HepG2 (cell line): ENCODE results near the gene PLXNA4. TPM values are rescaled to one million over a fixed set of nuclear protein-coding genes. Genes with fewer than 3 reads are reported as not detected.

Source experiments
- ATAC-seq: fragments of 200-7000 bp; cut with Tn5 transposase; 3 replicates; pipeline ENCODE4 v1.9.1; 2020; ENCODE audit warnings: mild to moderate bottlenecking, moderate library complexity
- BruUV-seq: library from RNA; stranded (reverse); fragments of 400-500 nt; replicated peaks from 2 replicates; lab custom pipeline; 2021; lab: Mats Ljungman, UMichigan
- CTCF ChIA-PET: fragments of 300-600 bp; formaldehyde crosslinking; extraction: SDS; loops from one replicate; lab custom pipeline; 2021; ENCODE audit warnings: low total read pairs, inconsistent platforms, low intra/inter-chr PET ratio; lab: Yijun Ruan, JAX
- POLR2A ChIA-PET: fragments of 350-600 bp; sonication (Branson Sonifier 250); formaldehyde crosslinking; loops from one replicate; lab custom pipeline; 2020; ENCODE audit warnings: antibody characterized with exemption, inconsistent platforms; lab: Yijun Ruan, JAX
- DNase-seq: peaks from one replicate; pipeline ENCODE4 v3.0.0-alpha.2; 2015; ENCODE audit warnings: low spot score
- FAIRE-seq: peaks from 3 replicates; lab custom pipeline; 2011; peaks lifted over from hg19 to GRCh38; lab: Jason Lieb, UNC
- H2AFZ ChIP-seq: one replicate; pipeline ENCODE4 v1.6.1; 2011; ENCODE audit warnings: low read length, inconsistent platforms
- H3K27ac ChIP-seq: fragments of 300-600 bp; 3 replicates; pipeline ENCODE4 v1.8.0; 2011; ENCODE audit warnings: mixed run types, mild to moderate bottlenecking, mixed read lengths, low read length, inconsistent platforms; ENCODE audit not compliant: insufficient read depth; ENCODE audit errors: extremely low read length
- H3K27me3 ChIP-seq, 2 experiments: fragments of 200-600 bp in 1 of 2; 2 replicates in 1 of 2; 3 replicates in 1 of 2; pipeline versions ENCODE4 v1.6.0 to v1.8.0; 2011; ENCODE audit warnings: low read length in 2 of 2, mild to moderate bottlenecking in 2 of 2, moderate library complexity in 2 of 2, inconsistent platforms in 1 of 2; ENCODE audit not compliant: insufficient read depth in 2 of 2, control insufficient read depth in 1 of 2
- H3K36me3 ChIP-seq, 2 experiments: fragments of 200-600 bp in 1 of 2; replicated peaks in 1 of 2; 2 replicates in 1 of 2; 3 replicates in 1 of 2; pipeline versions ENCODE4 v1.5.1 to v1.8.0; 2011; ENCODE audit warnings: low read length in 2 of 2, inconsistent platforms in 1 of 2; ENCODE audit not compliant: insufficient read depth in 2 of 2, control insufficient read depth in 1 of 2
- H3K4me1 ChIP-seq: 2 replicates; pipeline ENCODE4 v1.5.1; 2012; ENCODE audit warnings: low read length, inconsistent platforms; ENCODE audit not compliant: insufficient read depth
- H3K4me2 ChIP-seq: 2 replicates; pipeline ENCODE4 v1.6.0; 2011; ENCODE audit warnings: low read depth, low read length, inconsistent platforms
- H3K4me3 ChIP-seq, 3 experiments: fragments of 200-600 bp in 1 of 3; sonication (generic), shearing (Covaris generic) in 1 of 3; replicated peaks in 1 of 3; 2 replicates each; pipeline ENCODE4 v1.5.1; 2011 to 2016; ENCODE audit warnings: low read length in 3 of 3, inconsistent platforms in 2 of 3, low read depth in 2 of 3, mild to moderate bottlenecking in 2 of 3, control low read depth in 1 of 3, mixed read lengths in 1 of 3; ENCODE audit not compliant: insufficient read depth in 1 of 3
- H3K79me2 ChIP-seq: one replicate; pipeline ENCODE4 v1.6.1; 2011; ENCODE audit warnings: low read length, inconsistent platforms; ENCODE audit not compliant: insufficient read depth
- H3K9ac ChIP-seq: 2 replicates; pipeline ENCODE4 v1.6.0; 2011; ENCODE audit warnings: mild to moderate bottlenecking, low read depth, low read length, inconsistent platforms; ENCODE audit not compliant: insufficient read depth
- H3K9me3 ChIP-seq: 2 replicates; pipeline ENCODE4 v1.5.1; 2012; ENCODE audit warnings: mild to moderate bottlenecking, low read length
- H4K20me1 ChIP-seq: 2 replicates; pipeline ENCODE4 v1.6.0; 2011; ENCODE audit warnings: inconsistent platforms, mild to moderate bottlenecking, low read length, moderate library complexity; ENCODE audit not compliant: insufficient read depth
- ARID2 ChIP-seq: sonication (generic); formaldehyde crosslinking; IDR thresholded peaks from 2 replicates; pipeline ENCODE4 v1.8.1; 2022; ENCODE audit warnings: mild to moderate bottlenecking, missing genetic modification reagents, borderline replicate concordance
- EHMT2 ChIP-seq: fragments of 200-600 bp; sonication (generic); IDR thresholded peaks from 2 replicates; pipeline ENCODE4 v1.7.0; 2017; ENCODE audit warnings: antibody characterized with exemption, low read depth, low read length, borderline replicate concordance
- GTF3A ChIP-seq: sonication (generic); formaldehyde crosslinking; conservative IDR thresholded peaks from 2 replicates; pipeline ENCODE4 v1.4.0; 2020; ENCODE audit warnings: mild to moderate bottlenecking, missing genetic modification reagents
- ISX ChIP-seq: sonication (generic); formaldehyde crosslinking; conservative IDR thresholded peaks from 2 replicates; pipeline ENCODE4 v1.5.0; 2020; ENCODE audit warnings: missing genetic modification reagents
- PAF1 ChIP-seq: IDR thresholded peaks from 2 replicates; pipeline ENCODE4 v1.6.1; 2016; ENCODE audit warnings: missing genetic modification reagents, missing compliant biosample characterization
- ZNF180 ChIP-seq: sonication (generic); formaldehyde crosslinking; IDR thresholded peaks from 2 replicates; pipeline ENCODE4 v1.4.0; 2020; ENCODE audit warnings: low read depth, missing genetic modification reagents, borderline replicate concordance
- ZNF75D ChIP-seq: sonication (generic); formaldehyde crosslinking; IDR thresholded peaks from 2 replicates; pipeline ENCODE4 v1.8.1; 2023; ENCODE audit warnings: missing genetic modification reagents, mild to moderate bottlenecking, borderline replicate concordance
- ZNF768 ChIP-seq: sonication (generic); formaldehyde crosslinking; IDR thresholded peaks from 2 replicates; pipeline ENCODE4 v1.4.0; 2020; ENCODE audit warnings: missing genetic modification reagents
- WGBS: methylation state at CpG from one replicate; pipeline ENCODE4 v1.1.6; 2017; ENCODE audit warnings: low lambda C conversion rate; 5-methylcytosine and 5-hydroxymethylcytosine counted together
- in situ Hi-C: cut with HindIII; loops from 2 replicates; pipeline ENCODE4 v1.10.0; 2017; ENCODE audit warnings: low pct_unique_long_range_greater_than_20kb; ENCODE audit not compliant: extremely low pct_ligation_motif_present
- intact Hi-C: fragments of 100-400 bp; cut with micrococcal nuclease; formaldehyde crosslinking; loops from one replicate; pipeline ENCODE4 v1.10.0; 2022; ENCODE audit not compliant: unreplicated experiment
- polyA plus RNA-seq, 8 experiments: library from polyadenylated mRNA; depleted of rRNA in 3 of 8; stranded (reverse) in 7 of 8; unstranded in 1 of 8; fragments of >200 nt; fragmentation: Illumina TruSeq in 4 of 8; extraction: Trizol in 4 of 8; gene quantifications; 2 replicates each; pipeline versions ENCODE4 v1.2.1 to v1.2.3, GENCODE V29; 2011 to 2016; ENCODE audit warnings: low read depth in 4 of 8, missing spikeins in 1 of 8, mixed read lengths in 1 of 8; ENCODE audit not compliant: insufficient read depth in 1 of 8
- total RNA-seq, 5 experiments: library from RNA; depleted of rRNA; stranded (reverse); fragments of >200 nt; fragmentation: Illumina TruSeq; extraction: Trizol; gene quantifications; 2 replicates each; pipeline ENCODE4 v1.2.3, GENCODE V29; 2016; ENCODE audit warnings: low read depth in 1 of 5
- TF ChIP-seq, protein P1 (sequence below): sonication (generic); formaldehyde crosslinking; IDR thresholded peaks from 2 replicates; pipeline ENCODE4 v1.5.1; 2020; ENCODE audit warnings: mild to moderate bottlenecking, moderate library complexity, missing genetic modification reagents
- TF ChIP-seq, protein P2 (sequence below): sonication (generic); formaldehyde crosslinking; IDR thresholded peaks from 2 replicates; pipeline ENCODE4 v1.4.0; 2020; ENCODE audit warnings: mild to moderate bottlenecking, low read depth, missing genetic modification reagents
- TF ChIP-seq, protein P3 (sequence below): fragments of 450-650 bp; IDR thresholded peaks from 2 replicates; pipeline ENCODE4 v1.6.1; 2016

The PLXNA4 gene
- total and polyA plus RNA-seq, 2 of the 13 experiments (the other 11 are each of a cell fraction or from before 2014, with no cell fraction given), result 0.01 to 0.04 TPM

DNA sequence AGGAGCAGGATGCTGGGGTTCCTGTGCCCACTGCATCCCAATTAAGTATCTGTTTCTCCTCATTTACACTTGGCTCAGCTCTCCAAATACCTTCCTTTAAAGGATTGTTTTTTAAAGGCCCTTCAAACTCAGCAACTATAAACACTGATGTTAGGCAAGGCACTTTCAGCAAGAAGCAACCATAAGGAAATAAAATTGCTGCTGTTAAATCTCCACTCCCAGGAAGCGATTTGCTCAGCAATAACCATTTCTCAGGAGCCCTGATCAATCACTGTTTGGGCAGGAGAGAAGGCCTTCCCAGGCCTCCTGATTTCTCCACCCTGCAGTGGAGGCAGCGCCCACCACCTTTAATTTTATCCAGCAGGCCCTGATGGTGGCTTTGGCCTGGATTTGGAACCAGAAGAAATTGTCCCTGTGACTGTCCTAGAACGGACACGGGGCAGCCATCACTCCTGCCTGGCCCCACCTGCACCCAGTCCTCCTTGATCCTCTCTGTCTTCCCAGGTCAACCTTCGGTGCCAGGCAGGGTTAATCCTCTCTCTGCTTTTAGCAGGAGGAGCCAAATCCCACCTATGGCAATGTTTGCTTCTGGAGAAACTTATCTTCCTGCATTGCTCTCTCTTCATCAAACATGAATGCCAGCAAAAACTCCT lies 199.8 kb downstream of the PLXNA4 start:
- H2AFZ ChIP-seq, result no peak overlapping the region
- H4K20me1 ChIP-seq, result no peaks in the 10 kb centered on the region
- no TSS peak for BruUV-seq
- H3K4me3 ChIP-seq, result no peak overlapping the region
- H3K4me2 ChIP-seq, result no peak overlapping the region
- WGBS, result 36% methylated on average over 4 of the region's 5 CpGs
- TF ChIP-seq ZNF75D (CRISPR knock-in tag), result no peak
- ATAC-seq (no peak), FAIRE-seq (no peak), DNase-seq (no peak)
- no peaks in the 10 kb centered on the region for H3K79me2 ChIP-seq
- POLR2A ChIA-PET, result no interaction called here
- H3K27me3 ChIP-seq, result no peaks in the 10 kb centered on the region
- intact Hi-C loops, result no loop called here
- in situ Hi-C loops, result no loop called here
- no peaks in the 10 kb centered on the region for H3K36me3 ChIP-seq
- CTCF ChIA-PET, result no interaction called here
- H3K4me1 ChIP-seq, result no peaks in the 10 kb centered on the region
- no peak overlapping the region for H3K9ac ChIP-seq
- H3K9me3 ChIP-seq, result no peaks in the 10 kb centered on the region
- H3K27ac ChIP-seq, result no peak overlapping the region

DNA sequence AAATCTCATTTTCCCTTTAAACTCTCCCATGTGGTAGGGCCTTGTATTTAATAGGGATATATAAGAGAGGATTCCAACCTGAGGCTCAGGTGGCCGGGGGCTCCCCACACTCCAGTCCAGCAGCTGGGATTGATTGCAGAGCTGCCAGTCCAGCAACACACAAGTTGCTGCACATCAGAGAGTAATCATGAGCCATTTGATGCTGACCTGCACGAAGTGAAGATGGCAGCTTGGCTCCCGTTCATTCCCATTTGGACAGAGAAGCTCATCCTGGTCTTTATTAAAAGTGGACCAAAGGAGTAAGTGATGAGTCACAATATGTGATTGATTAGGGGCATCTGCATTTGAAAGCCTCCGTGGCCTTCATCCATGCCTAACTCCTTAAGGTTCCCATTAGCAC lies 202.4 kb downstream of the PLXNA4 start:
- TF ChIP-seq ARID2 (no peak), PAF1 (CRISPR knock-in tag) (no peak), ZNF180 (CRISPR knock-in tag) (no peak), GTF3A (no peak), ISX (CRISPR knock-in tag) (no peak), EHMT2 (no peak), ZNF768 (CRISPR knock-in tag) (no peak)
- TF ChIP-seq, protein P1, sequence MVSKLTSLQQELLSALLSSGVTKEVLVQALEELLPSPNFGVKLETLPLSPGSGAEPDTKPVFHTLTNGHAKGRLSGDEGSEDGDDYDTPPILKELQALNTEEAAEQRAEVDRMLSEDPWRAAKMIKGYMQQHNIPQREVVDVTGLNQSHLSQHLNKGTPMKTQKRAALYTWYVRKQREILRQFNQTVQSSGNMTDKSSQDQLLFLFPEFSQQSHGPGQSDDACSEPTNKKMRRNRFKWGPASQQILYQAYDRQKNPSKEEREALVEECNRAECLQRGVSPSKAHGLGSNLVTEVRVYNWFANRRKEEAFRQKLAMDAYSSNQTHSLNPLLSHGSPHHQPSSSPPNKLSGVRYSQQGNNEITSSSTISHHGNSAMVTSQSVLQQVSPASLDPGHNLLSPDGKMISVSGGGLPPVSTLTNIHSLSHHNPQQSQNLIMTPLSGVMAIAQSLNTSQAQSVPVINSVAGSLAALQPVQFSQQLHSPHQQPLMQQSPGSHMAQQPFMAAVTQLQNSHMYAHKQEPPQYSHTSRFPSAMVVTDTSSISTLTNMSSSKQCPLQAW (CRISPR knock-in tag), result no peak
- TF ChIP-seq, protein P2, sequence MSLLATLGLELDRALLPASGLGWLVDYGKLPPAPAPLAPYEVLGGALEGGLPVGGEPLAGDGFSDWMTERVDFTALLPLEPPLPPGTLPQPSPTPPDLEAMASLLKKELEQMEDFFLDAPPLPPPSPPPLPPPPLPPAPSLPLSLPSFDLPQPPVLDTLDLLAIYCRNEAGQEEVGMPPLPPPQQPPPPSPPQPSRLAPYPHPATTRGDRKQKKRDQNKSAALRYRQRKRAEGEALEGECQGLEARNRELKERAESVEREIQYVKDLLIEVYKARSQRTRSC (CRISPR knock-in tag), result no peak
- TF ChIP-seq, protein P3, sequence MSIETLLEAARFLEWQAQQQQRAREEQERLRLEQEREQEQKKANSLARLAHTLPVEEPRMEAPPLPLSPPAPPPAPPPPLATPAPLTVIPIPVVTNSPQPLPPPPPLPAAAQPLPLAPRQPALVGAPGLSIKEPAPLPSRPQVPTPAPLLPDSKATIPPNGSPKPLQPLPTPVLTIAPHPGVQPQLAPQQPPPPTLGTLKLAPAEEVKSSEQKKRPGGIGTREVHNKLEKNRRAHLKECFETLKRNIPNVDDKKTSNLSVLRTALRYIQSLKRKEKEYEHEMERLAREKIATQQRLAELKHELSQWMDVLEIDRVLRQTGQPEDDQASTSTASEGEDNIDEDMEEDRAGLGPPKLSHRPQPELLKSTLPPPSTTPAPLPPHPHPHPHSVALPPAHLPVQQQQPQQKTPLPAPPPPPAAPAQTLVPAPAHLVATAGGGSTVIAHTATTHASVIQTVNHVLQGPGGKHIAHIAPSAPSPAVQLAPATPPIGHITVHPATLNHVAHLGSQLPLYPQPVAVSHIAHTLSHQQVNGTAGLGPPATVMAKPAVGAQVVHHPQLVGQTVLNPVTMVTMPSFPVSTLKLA, result no peak
- H3K4me2 ChIP-seq, result no peak overlapping the region
- no peak overlapping the region for H2AFZ ChIP-seq
- no peaks in the 10 kb centered on the region for H3K4me1 ChIP-seq
- ATAC-seq, result no peak
- no peak for DNase-seq
- WGBS, result 4% methylated on average over 3 of the region's 4 CpGs
- no TSS peak for BruUV-seq
- in situ Hi-C loops, result no loop called here
- H4K20me1 ChIP-seq, result no peaks in the 10 kb centered on the region
- CTCF ChIA-PET, result no interaction called here
- no peaks in the 10 kb centered on the region for H3K79me2 ChIP-seq
- intact Hi-C loops, result no loop called here
- H3K4me3 ChIP-seq, result no peak overlapping the region
- peaks cover 0 to 1% of the 10 kb centered on the region in 2 experiments; a peak in 1 of 5 replicates for H3K27me3 ChIP-seq
- H3K27ac ChIP-seq, result no peak overlapping the region
- H3K9me3 ChIP-seq, result no peaks in the 10 kb centered on the region
- H3K36me3 ChIP-seq, result no peaks in the 10 kb centered on the region
- FAIRE-seq, result no peak
- POLR2A ChIA-PET, result no interaction called here
- no peak overlapping the region for H3K9ac ChIP-seq
